Upper lobe of left lung (tissue), 6 donors: ENCODE measurements around the gene FANCM. TPM values are rescaled to one million over a fixed set of nuclear protein-coding genes. Genes with fewer than 3 reads are reported as not detected.

Source experiments
- ATAC-seq, 2 donors: fragments of 200-7000 bp; cut with Tn5 transposase; one replicate each; pipeline ENCODE4 v1.9.1; 2022; ENCODE audit warnings: mild to moderate bottlenecking in 2 of 2, moderate library complexity in 2 of 2; ENCODE audit not compliant: low FRiP score in 2 of 2
- DNase-seq, 2 donors: peaks; one replicate each; pipeline ENCODE4 v3.0.0-alpha.2; 2019 to 2020
- H3K27ac ChIP-seq, 4 donors: fragments of 200-600 bp; sonication (generic); one replicate each; pipeline ENCODE4 v1.5.1; 2016 to 2019
- H3K27me3 ChIP-seq, 4 donors: fragments of 200-600 bp; sonication (generic); one replicate each; pipeline ENCODE4 v1.5.1; 2017 to 2019
- H3K36me3 ChIP-seq, 4 donors: fragments of 200-600 bp; sonication (generic); one replicate each; pipeline ENCODE4 v1.5.1; 2016 to 2019
- H3K4me1 ChIP-seq, 4 donors: fragments of 200-600 bp; sonication (generic); one replicate each; pipeline ENCODE4 v1.5.1; 2018 to 2019
- H3K4me3 ChIP-seq, 4 donors: fragments of 200-600 bp; sonication (generic); one replicate each; pipeline ENCODE4 v1.5.1; 2017 to 2019; ENCODE audit warnings: mild to moderate bottlenecking in 2 of 4, moderate library complexity in 1 of 4
- H3K9me3 ChIP-seq, 4 donors: fragments of 200-600 bp; sonication (generic); one replicate each; pipeline ENCODE4 v1.5.1; 2018 to 2019
- CTCF ChIP-seq, 6 experiments: fragments of 450-650 bp in 4 of 6; fragments of 200-600 bp in 2 of 6; sonication (generic) in 2 of 6; IDR thresholded peaks; one replicate each; pipeline ENCODE4 v1.5.1; 2016 to 2019; ENCODE audit warnings: antibody characterized with exemption in 6 of 6
- EP300 ChIP-seq, 4 donors: sonication (generic); formaldehyde crosslinking; IDR thresholded peaks; one replicate each; pipeline ENCODE4 v1.5.1; 2017; ENCODE audit warnings: antibody characterized with exemption in 4 of 4, control low read depth in 2 of 4
- POLR2A ChIP-seq, 4 donors: fragments of 450-650 bp; IDR thresholded peaks; one replicate each; pipeline ENCODE4 v1.5.1; 2016 to 2017; ENCODE audit warnings: antibody characterized with exemption in 4 of 4, mild to moderate bottlenecking in 2 of 4
- POLR2AphosphoS5 ChIP-seq, 2 donors: sonication (generic); formaldehyde crosslinking; IDR thresholded peaks; one replicate each; pipeline ENCODE4 v1.5.1; 2017; ENCODE audit warnings: antibody characterized with exemption in 2 of 2
- WGBS, 2 donors: methylation state at CpG; one replicate each; pipeline ENCODE4 v1.1.5; 2017 to 2018; 5-methylcytosine and 5-hydroxymethylcytosine counted together
- total RNA-seq, 6 donors: library from RNA; depleted of rRNA in 4 of 6; stranded (reverse); fragments of >200 nt in 4 of 6; gene quantifications; one replicate each; pipeline versions ENCODE4 v1.1.0 to v1.2.1, GENCODE V29; 2016 to 2021
- donor health status: DM: no; HTN: no; CAD: no; lungs with moderate emphysema.
- donor health status: DM: no; HTN: yes; CAD: no; lungs with severe emphysema.

Gene FANCM
- total RNA-seq, 6 donors from 2014 or later: 3.3 to 34.6 (median 4.6) TPM

DNA sequence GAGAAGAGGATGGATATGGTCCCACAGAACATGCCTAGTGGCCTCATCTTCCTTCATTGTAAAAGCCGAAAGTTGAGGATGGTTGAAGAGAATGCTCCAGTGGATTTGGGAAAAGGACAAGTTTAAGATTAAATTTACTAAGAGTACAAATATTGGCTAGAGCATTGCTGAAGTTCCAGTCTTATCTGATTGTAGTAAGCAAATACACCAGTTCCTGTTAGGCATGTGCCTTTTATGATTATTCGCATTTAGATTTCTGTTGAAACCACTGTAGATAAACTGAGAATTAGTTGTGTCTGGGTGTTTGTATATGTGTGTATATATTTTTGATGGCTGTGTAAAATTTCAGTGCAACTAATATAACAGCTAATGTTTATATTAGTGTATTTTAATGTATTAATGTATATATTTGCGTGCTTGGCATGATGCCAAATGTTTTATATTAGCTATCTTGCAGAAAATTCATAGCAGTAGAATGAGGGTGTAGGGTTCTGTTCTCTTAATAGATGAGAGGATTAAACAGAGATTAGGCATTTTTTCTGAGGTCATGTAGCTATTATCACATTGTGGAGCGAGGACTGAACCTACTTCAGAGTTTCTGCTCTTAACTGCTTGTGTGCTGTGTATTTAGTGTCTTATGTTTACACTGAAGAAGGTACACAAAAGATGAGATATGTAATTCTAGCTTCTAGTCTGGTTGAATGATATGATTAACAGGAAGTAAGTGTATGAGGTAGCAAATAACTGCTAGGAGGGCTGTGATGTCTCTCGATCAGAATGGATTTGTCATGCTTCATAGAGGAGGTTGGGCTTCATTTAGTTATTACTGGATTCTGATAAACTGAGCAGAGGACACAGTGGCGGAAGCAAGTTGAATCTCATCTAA, 22.6 kb upstream of the FANCM start:
- Histone ChIP-seq H3K27me3 (no peaks in the 10 kb centered on the region), H3K4me1 (peaks cover 0 to 11% (median 3%) of the 10 kb centered on the region in 4 donors), H3K9me3 (no peaks in the 10 kb centered on the region), H3K4me3 (no peak overlapping the region), H3K36me3 (peaks cover 26 to 93% (median 38%) of the 10 kb centered on the region in 4 donors), H3K27ac (no peak overlapping the region)
- no peak for ATAC-seq
- 70 to 71% methylated on average over 6 of the region's 6 CpGs for WGBS, 2 donors
- TF ChIP-seq POLR2A (IDR thresholded peaks at IDR 0.05) (no peak), CTCF (IDR thresholded peaks at IDR 0.05) (no peak), EP300 (IDR thresholded peaks at IDR 0.05) (no peak), POLR2AphosphoS5 (IDR thresholded peaks at IDR 0.05) (no peak)
- DNase-seq: no peak

DNA sequence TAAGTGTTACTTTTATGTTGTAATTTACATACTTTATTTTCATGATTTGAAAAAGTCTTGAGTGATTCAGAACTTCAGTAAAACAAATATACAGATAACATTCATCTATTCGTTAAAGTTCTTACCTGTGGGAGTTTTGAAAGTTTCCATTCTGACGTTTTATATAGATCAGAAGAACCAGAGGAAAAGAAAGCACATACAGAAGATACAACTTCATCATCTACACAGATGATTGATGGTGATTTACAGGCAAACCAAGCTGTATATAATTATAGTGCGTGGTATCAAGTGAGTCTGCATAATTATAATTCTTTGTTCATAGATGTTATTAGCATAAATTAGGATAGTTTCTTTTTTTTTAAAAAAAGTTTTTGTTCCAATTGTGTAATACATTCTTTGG, 21.4 kb upstream of the FANCM start:
- no peak for ATAC-seq
- H3K9me3 ChIP-seq: no peaks in the 10 kb centered on the region
- H3K36me3 ChIP-seq: peaks cover 26 to 96% (median 42%) of the 10 kb centered on the region in 4 donors
- H3K27me3 ChIP-seq: no peaks in the 10 kb centered on the region
- peaks cover 0 to 11% (median 3%) of the 10 kb centered on the region in 4 donors for H3K4me1 ChIP-seq
- no peak overlapping the region for H3K27ac ChIP-seq
- 73 to 86% methylated on average over 3 of the region's 3 CpGs for WGBS, 2 donors
- H3K4me3 ChIP-seq: no peak overlapping the region
- TF ChIP-seq POLR2A (IDR thresholded peaks at IDR 0.05) (no peak), CTCF (IDR thresholded peaks at IDR 0.05) (no peak), EP300 (IDR thresholded peaks at IDR 0.05) (no peak), POLR2AphosphoS5 (IDR thresholded peaks at IDR 0.05) (no peak)
- DNase-seq: no peak

DNA sequence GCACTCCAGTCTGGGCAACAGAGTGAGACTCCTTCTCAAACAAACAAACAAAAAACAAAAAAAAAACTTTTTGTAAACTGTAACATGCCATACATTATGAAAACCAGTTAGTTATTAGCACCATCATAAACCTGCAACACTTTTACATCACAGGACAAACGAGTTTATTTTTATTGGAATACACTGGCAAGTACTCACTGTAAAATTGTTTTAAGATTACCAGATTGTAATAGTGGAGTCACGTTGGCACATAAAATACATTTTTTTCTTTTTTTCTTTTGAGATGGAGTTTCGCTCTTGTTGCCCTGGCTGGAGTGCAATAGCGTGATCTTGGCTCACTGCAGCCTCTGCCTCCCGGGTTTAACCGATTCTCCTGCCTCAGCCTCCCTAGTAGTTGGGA, 17.1 kb upstream of the FANCM start:
- no peaks in the 10 kb centered on the region for H3K27me3 ChIP-seq
- no peak overlapping the region for H3K27ac ChIP-seq
- peaks cover 20 to 99% (median 49%) of the 10 kb centered on the region in 4 donors for H3K36me3 ChIP-seq
- no peak for ATAC-seq
- TF ChIP-seq POLR2AphosphoS5 (IDR thresholded peaks at IDR 0.05) (no peak), CTCF (IDR thresholded peaks at IDR 0.05) (no peak), EP300 (IDR thresholded peaks at IDR 0.05) (no peak), POLR2A (IDR thresholded peaks at IDR 0.05) (no peak)
- no peaks in the 10 kb centered on the region for H3K9me3 ChIP-seq
- H3K4me1 ChIP-seq: no peaks in the 10 kb centered on the region
- no peak overlapping the region for H3K4me3 ChIP-seq
- DNase-seq: no peak
- WGBS, 2 donors: 95 to 96% methylated on average over 6 of the region's 6 CpGs

GRCh38 chr14:45120096-45120495, 15.6 kb upstream of the FANCM start:
- no peak overlapping the region for H3K27ac ChIP-seq
- no peak overlapping the region for H3K4me3 ChIP-seq
- H3K4me1 ChIP-seq: no peaks in the 10 kb centered on the region
- H3K27me3 ChIP-seq: no peaks in the 10 kb centered on the region
- ATAC-seq (no peak), DNase-seq (no peak)
- 74 to 75% methylated on average over 1 of the region's 1 CpG for WGBS, 2 donors
- H3K9me3 ChIP-seq: no peaks in the 10 kb centered on the region
- H3K36me3 ChIP-seq: peaks cover 16 to 99% (median 50%) of the 10 kb centered on the region in 4 donors
- TF ChIP-seq POLR2A (IDR thresholded peaks at IDR 0.05): no peak
- TF ChIP-seq CTCF (IDR thresholded peaks at IDR 0.05): no peak
- TF ChIP-seq POLR2AphosphoS5 (IDR thresholded peaks at IDR 0.05): no peak
- no peak for TF ChIP-seq EP300 (IDR thresholded peaks at IDR 0.05)
